Adrenal gland (tissue), 12 donors: ENCODE measurements around the gene TAF5L. TPM values are rescaled to one million over a fixed set of nuclear protein-coding genes. Genes with fewer than 3 reads are reported as not detected.
A peak's percentile ranks its signal among the peaks of the same experiment; 100 is the strongest.

Experiments used
- DNase-seq, 7 donors: peaks; one replicate each; pipeline ENCODE4 v3.0.0-alpha.2; 2019 to 2020
- H3K27ac ChIP-seq, 5 donors: fragments of 200-600 bp; sonication (generic) in 4 of 5; 1 replicate in 3 of 5; 2 replicates in 2 of 5; pipeline versions ENCODE4 v1.5.1 to v1.8.0; 2016 to 2020; ENCODE audit warnings: mild to moderate bottlenecking in 1 of 5
- H3K27me3 ChIP-seq: fragments of 200-600 bp; 2 replicates; pipeline ENCODE4 v1.8.0; 2021
- H3K36me3 ChIP-seq, 2 donors: fragments of 200-600 bp; replicated peaks in 1 of 2; 1 replicate in 1 of 2; 2 replicates in 1 of 2; pipeline versions ENCODE4 v1.5.1 to v1.8.0; 2018 to 2022
- H3K4me1 ChIP-seq, 2 donors: fragments of 200-600 bp; replicated peaks in 1 of 2; 1 replicate in 1 of 2; 2 replicates in 1 of 2; pipeline versions ENCODE4 v1.5.1 to v1.8.0; 2018 to 2021
- H3K4me3 ChIP-seq, 4 donors: fragments of 200-600 bp; sonication (generic) in 3 of 4; one replicate each; pipeline ENCODE4 v1.5.1; 2016 to 2018
- H3K9me3 ChIP-seq, 3 donors: fragments of 200-600 bp; sonication (generic) in 1 of 3; replicated peaks in 1 of 3; 1 replicate in 2 of 3; 2 replicates in 1 of 3; pipeline versions ENCODE4 v1.5.1 to v1.8.0; 2016 to 2021
- POLR2A ChIP-seq, 2 donors: fragments of 450-650 bp; IDR thresholded peaks; one replicate each; pipeline ENCODE4 v1.6.1; 2017; ENCODE audit warnings: antibody characterized with exemption in 2 of 2, mild to moderate bottlenecking in 2 of 2, moderate library complexity in 1 of 2
- WGBS, 4 donors: extraction: QIAGEN DNeasy Blood & Tissue Kit in 2 of 4; methylation state at CpG; one replicate each; pipeline versions ENCODE4 v1.1.5 to v1.1.7; 2013 to 2017; 5-methylcytosine and 5-hydroxymethylcytosine counted together
- intact Hi-C, 2 donors: fragments of 100-400 bp; cut with DNase I; formaldehyde crosslinking; loops; one replicate each; pipeline versions ENCODE4 v1.14.1 to v1.15.0; 2022 to 2023
- polyA plus RNA-seq, 3 donors: library from polyadenylated mRNA; stranded (reverse); fragments of 200-250 nt in 2 of 3; fragments of 350-450 nt in 1 of 3; fragmentation: Illumina TruSeq in 1 of 3; extraction: RNeasy Lipid Tissue Mini Kit (QIAGEN cat#74804) in 1 of 3; gene quantifications; one replicate each; pipeline ENCODE4 v1.2.3, GENCODE V29; 2013 to 2014
- total RNA-seq, 9 donors: library from RNA; depleted of rRNA in 4 of 9; stranded (reverse); fragments of >200 nt in 4 of 9; fragments of 120-200 nt in 1 of 9; fragmentation: NEBNext Ultra II Directional in 1 of 9; extraction: Animal tissue kit (Norgen Biotek cat#: 25700) in 1 of 9; gene quantifications; one replicate each; pipeline versions ENCODE4 v1.1.0 to v1.2.4, GENCODE V29; 2013 to 2023
- TF ChIP-seq, protein P1 (sequence below), 6 experiments: fragments of 450-650 bp in 4 of 6; fragments of 200-600 bp in 2 of 6; sonication (generic) in 1 of 6; IDR thresholded peaks; 1 replicate in 5 of 6; 2 replicates in 1 of 6; pipeline versions ENCODE4 v1.5.1 to v1.8.0; 2016 to 2021; ENCODE audit warnings: antibody characterized with exemption in 6 of 6, mild to moderate bottlenecking in 2 of 6, moderate library complexity in 1 of 6
- donor health status: healthy with polysubstance abuse.
- donor health status: Bipolar disorder and iron deficiency.
- donor health status: DM: yes; HTN: yes; CAD: no.
- donor health status: DM: no; HTN: no; CAD: no.
- donor health status: DM: no; HTN: no; CAD: no.
- donor health status: DM: yes; HTN: yes; CAD: no.

Gene TAF5L
- total and polyA plus RNA-seq, 12 donors: 5.4 to 16.0 (median 9.9) TPM

DNA sequence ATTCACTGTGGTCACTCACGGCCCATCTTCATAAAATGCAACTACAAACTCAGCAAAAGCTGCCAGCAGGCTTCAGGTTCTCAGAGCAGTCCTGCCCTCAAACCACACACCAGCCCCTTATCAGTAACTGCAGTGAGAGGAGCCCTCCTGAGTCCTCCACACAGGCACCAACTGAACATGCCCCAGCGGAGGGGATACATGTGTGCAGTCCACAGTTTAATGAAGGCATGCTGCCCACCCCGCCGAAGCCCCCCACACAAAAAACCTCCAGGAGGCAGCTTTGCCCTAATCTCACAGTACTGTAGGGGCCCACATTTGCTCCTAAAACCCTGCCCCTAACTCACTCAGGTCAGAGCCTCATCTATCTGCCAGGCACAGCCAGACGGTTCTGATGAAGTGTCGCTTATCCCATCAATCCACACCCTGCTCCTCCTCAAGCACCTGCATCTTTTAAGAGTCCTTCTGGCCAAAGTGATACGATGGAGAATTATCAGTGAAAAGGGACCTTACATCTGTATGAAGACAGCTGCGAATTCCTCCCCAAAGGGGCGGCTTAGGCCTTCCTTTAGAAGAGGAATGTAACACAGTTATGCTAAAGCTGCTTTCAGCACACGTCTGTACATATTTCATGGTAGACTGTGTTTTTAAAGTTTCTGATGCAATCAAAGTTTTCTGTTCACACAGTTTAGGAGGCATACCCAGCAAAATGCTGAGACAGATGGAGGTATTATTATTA, 70.9 kb downstream of the TAF5L start:
- no peaks in the 10 kb centered on the region for H3K36me3 ChIP-seq
- WGBS, 4 donors: 86 to 90% (median 87%) methylated on average over 10 of the region's 10 CpGs
- no peaks in the 10 kb centered on the region for H3K27me3 ChIP-seq
- H3K4me3 ChIP-seq: no peak overlapping the region
- intact Hi-C loops: loop anchor here in 1 of 2 donors (5.0 kb wide), 1 partner anchor 72 kb away; the partner anchor contains the start of genes TAF5L and URB2
- no peaks in the 10 kb centered on the region for H3K9me3 ChIP-seq
- peaks cover 0 to 51% of the 10 kb centered on the region in 2 donors for H3K4me1 ChIP-seq
- H3K27ac ChIP-seq: no peak overlapping the region
- no peak for TF ChIP-seq POLR2A (IDR thresholded peaks at IDR 0.05)
- TF ChIP-seq, protein P1, sequence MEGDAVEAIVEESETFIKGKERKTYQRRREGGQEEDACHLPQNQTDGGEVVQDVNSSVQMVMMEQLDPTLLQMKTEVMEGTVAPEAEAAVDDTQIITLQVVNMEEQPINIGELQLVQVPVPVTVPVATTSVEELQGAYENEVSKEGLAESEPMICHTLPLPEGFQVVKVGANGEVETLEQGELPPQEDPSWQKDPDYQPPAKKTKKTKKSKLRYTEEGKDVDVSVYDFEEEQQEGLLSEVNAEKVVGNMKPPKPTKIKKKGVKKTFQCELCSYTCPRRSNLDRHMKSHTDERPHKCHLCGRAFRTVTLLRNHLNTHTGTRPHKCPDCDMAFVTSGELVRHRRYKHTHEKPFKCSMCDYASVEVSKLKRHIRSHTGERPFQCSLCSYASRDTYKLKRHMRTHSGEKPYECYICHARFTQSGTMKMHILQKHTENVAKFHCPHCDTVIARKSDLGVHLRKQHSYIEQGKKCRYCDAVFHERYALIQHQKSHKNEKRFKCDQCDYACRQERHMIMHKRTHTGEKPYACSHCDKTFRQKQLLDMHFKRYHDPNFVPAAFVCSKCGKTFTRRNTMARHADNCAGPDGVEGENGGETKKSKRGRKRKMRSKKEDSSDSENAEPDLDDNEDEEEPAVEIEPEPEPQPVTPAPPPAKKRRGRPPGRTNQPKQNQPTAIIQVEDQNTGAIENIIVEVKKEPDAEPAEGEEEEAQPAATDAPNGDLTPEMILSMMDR (IDR thresholded peaks at IDR 0.05): no peak
- DNase-seq: peak in 1 of 7 donors; percentile 39

DNA sequence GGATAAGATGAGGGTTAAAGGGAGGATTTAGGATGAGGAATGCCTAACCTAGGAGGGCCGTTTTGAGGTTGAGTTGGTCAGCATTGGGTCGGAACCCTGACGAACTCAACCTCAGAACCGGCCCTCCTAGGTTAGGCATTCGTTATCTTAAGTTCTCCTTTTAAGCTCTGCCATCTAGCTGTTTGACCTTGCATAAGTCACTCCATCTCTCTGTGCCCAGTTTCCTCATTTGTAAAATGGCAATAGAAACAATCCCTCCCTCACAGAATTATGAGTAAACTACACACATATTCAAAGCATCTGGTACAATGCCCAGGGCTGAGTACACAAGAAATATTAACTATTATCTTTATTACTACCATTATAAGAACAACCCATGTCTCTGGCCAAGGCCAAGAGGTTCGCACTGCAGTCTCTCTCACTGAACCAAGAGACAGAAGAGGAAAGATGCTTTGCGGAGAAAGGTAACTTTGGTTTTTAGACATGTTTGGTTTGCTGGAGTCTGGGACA, 72.2 kb downstream of the TAF5L start:
- no peaks in the 10 kb centered on the region for H3K27me3 ChIP-seq
- TF ChIP-seq, protein P1 (IDR thresholded peaks at IDR 0.05): no peak
- TF ChIP-seq POLR2A (IDR thresholded peaks at IDR 0.05): no peak
- no peaks in the 10 kb centered on the region for H3K9me3 ChIP-seq
- H3K4me1 ChIP-seq: peaks cover 0 to 46% of the 10 kb centered on the region in 2 donors
- H3K4me3 ChIP-seq: no peak overlapping the region
- intact Hi-C loops: no loop called here
- peak in 4 of 7 donors; percentile 21 to 47 (median 31) for DNase-seq
- peak overlapping the region in 1 of 5 donors; percentile 8 for H3K27ac ChIP-seq
- 44 to 60% (median 57%) methylated on average over 7 of the region's 7 CpGs for WGBS, 4 donors
- peaks cover 0 to 5% of the 10 kb centered on the region in 2 donors for H3K36me3 ChIP-seq

DNA sequence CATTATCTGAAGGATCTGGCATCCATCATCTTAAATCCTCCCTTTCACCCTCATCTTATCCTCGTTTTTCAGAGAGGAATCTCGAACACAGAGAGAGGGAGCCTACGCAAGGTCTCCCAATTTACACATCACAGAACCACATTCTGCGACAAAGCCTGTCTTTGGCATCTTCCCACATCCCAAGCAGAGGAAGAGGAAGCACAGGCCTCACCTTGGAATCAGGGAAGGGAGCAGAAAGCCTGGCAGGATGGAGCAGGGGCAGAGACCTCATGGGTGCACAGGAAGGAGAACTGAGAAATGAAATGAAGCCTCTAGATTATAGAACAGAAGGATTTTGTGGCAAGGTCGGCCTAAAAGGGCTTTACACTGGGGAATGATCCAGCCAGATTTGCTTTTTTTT, 73.2 kb downstream of the TAF5L start:
- H3K36me3 ChIP-seq: peaks cover 0 to 8% of the 10 kb centered on the region in 2 donors
- TF ChIP-seq, protein P1 (IDR thresholded peaks at IDR 0.05): no peak
- TF ChIP-seq POLR2A (IDR thresholded peaks at IDR 0.05): no peak
- H3K27ac ChIP-seq: no peak overlapping the region
- no peaks in the 10 kb centered on the region for H3K9me3 ChIP-seq
- DNase-seq: peak in 1 of 7 donors; percentile 27
- 70 to 78% (median 75%) methylated on average over 5 of the region's 5 CpGs for WGBS, 4 donors
- intact Hi-C loops: no loop called here
- no peaks in the 10 kb centered on the region for H3K27me3 ChIP-seq
- H3K4me1 ChIP-seq: peaks cover 0 to 46% of the 10 kb centered on the region in 2 donors
- no peak overlapping the region for H3K4me3 ChIP-seq

DNA sequence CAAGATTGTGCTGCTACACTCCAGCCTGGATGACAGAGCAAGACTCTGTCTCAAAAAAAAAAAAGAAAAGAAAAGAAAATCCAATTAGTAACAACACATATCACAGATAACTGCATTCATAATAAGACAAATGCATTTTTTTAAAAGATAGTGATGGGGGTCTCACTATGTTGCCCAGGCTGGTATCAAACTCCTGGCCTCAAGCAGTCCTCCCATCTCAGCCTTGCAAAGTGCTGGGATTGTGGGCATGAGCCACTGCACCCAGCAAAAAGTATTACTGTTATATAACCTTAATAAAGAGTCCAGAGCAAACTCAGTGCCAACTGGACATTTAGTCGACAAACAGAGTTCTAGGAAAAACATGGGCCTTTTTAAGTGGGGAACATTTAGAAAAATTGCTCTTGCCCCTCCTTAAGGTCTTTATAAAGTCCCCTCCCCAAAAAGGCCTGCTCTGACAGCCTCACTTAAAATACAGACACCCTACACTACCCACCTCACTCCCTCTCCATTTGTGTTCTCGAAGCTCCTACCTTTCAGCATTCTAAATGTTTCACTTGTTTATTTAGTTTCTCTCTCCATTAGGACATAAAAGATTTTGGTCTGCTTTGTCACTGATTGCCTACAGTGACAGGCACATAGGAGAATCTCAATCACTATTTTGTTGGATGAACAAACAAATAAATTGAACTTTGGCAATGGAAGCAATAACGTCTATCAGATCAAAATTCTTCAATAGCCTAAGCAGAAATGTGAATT, 74.9 kb downstream of the TAF5L start:
- intact Hi-C loops: no loop called here
- Histone ChIP-seq H3K36me3 (peaks cover 0 to 22% of the 10 kb centered on the region in 2 donors), H3K4me3 (no peak overlapping the region), H3K27me3 (no peaks in the 10 kb centered on the region), H3K4me1 (peaks cover 0 to 32% of the 10 kb centered on the region in 2 donors), H3K27ac (peak overlapping the region in 1 of 5 donors; percentile 3), H3K9me3 (no peaks in the 10 kb centered on the region)
- 67 to 79% (median 72%) methylated on average over 3 of the region's 3 CpGs for WGBS, 4 donors
- no peak for TF ChIP-seq POLR2A (IDR thresholded peaks at IDR 0.05)
- TF ChIP-seq, protein P1 (IDR thresholded peaks at IDR 0.05): no peak
- peak in 1 of 7 donors; percentile 21 for DNase-seq
